ENCODE measurements around the gene BEND6. TPM values are rescaled to one million over a fixed set of nuclear protein-coding genes. Genes with fewer than 3 reads are reported as not detected.
A peak's percentile ranks its signal among the peaks of the same experiment; 100 is the strongest.
"Not testable (repeated sequence)": the region's sequence is repeated elsewhere in the genome, so short reads cannot be mapped to it uniquely, and the experiment has no call there.

BEND6 gene
- total RNA-seq, 4 donors from 2014 or later = 0.54 to 4.5 (median 3.6) TPM; not detected in 1

DNA sequence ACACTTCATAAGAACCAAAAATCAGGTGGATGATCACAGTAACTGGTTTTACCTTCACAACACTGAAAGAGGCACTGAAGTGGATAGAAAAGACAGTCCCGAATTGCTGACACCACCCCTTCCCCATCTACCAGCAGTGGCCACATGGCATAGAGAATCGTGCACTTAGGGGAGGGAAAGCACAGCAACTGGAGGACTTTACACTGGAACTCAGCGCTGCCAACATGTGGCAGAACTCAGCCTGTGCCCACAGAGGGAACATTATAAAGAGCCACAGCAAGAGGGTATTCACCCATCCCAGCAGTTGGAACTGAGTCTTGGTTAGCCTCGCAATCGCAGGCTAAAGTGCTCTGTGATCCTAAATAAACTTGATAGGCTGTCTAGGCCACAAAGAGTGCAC is 85.1 kb downstream of the BEND6 start:
- Histone ChIP-seq H3K4me1 (no peaks in the 10 kb centered on the region), H3K9me3 (no peaks in the 10 kb centered on the region), H3K27me3 (peaks cover 18% of the 10 kb centered on the region), H3K4me3 (no peak overlapping the region), H3K36me3 (no peaks in the 10 kb centered on the region), H3K27ac (no peak overlapping the region)
- TF ChIP-seq, protein P1, sequence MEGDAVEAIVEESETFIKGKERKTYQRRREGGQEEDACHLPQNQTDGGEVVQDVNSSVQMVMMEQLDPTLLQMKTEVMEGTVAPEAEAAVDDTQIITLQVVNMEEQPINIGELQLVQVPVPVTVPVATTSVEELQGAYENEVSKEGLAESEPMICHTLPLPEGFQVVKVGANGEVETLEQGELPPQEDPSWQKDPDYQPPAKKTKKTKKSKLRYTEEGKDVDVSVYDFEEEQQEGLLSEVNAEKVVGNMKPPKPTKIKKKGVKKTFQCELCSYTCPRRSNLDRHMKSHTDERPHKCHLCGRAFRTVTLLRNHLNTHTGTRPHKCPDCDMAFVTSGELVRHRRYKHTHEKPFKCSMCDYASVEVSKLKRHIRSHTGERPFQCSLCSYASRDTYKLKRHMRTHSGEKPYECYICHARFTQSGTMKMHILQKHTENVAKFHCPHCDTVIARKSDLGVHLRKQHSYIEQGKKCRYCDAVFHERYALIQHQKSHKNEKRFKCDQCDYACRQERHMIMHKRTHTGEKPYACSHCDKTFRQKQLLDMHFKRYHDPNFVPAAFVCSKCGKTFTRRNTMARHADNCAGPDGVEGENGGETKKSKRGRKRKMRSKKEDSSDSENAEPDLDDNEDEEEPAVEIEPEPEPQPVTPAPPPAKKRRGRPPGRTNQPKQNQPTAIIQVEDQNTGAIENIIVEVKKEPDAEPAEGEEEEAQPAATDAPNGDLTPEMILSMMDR (IDR thresholded peaks at IDR 0.05) = no peak
- TF ChIP-seq POLR2AphosphoS5 (IDR thresholded peaks at IDR 0.05) (no peak), EP300 (IDR thresholded peaks at IDR 0.05) (no peak), POLR2A (IDR thresholded peaks at IDR 0.05) (no peak)
- ATAC-seq = no peak
- 83% methylated on average over 1 of the region's 5 CpGs; no CpG with 5 or more reads in 1 of the 2 donors for WGBS, 2 donors (ENCODE audit: low coverage in 1 of 2)

DNA sequence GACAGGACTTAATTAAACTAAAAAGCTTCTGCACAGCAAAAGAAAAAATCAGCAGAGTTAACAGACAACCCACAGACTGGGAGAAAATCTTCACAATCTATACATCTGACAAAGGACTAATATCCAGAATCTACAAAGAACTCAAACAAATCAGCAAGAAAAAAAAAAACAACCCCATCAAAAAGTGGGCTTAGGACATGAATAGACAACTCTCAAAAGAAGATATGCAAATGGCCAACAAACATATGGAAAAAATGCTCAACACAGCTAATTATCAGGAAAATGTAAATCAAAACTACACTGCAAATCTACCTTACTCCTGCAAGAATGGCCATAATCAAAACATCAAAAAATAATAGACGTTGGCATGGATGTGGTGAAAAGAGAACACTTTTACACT is 89.2 kb downstream of the BEND6 start:
- WGBS, 2 donors (ENCODE audit: low coverage in 1 of 2) = 85 to 86% methylated on average over 1 of the region's 1 CpG
- Histone ChIP-seq H3K4me1 (peaks cover 4 to 13% (median 7%) of the 10 kb centered on the region in 3 donors), H3K27me3 (peaks cover 18% of the 10 kb centered on the region)
- H3K4me3 ChIP-seq, ATAC-seq, H3K9me3 ChIP-seq, H3K27ac ChIP-seq, H3K36me3 ChIP-seq: not testable (repeated sequence)

DNA sequence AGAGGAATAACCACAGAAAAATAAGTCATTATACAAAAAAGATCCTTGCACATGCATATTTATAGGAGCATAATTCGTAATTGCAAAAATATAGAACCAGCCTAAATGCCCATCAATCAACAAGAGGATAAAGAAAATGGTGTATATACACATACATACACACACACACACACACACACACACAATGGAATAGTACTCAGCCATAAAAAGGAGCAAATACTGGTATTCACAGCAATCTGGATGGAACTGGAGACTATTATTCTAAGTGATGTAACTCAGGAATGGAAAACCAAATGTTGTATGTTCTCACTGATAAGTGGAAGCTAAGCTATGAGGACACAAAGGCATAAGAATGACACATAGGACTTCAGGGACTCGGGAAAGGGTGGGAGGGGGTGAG is 89.7 kb downstream of the BEND6 start:
- Histone ChIP-seq H3K4me3 (no peak overlapping the region), H3K4me1 (peaks cover 7 to 17% (median 7%) of the 10 kb centered on the region in 3 donors), H3K36me3 (no peaks in the 10 kb centered on the region), H3K27ac (no peak overlapping the region), H3K27me3 (peaks cover 18% of the 10 kb centered on the region), H3K9me3 (no peaks in the 10 kb centered on the region)
- 94 to 96% methylated on average over 2 of the region's 2 CpGs for WGBS, 2 donors (ENCODE audit: low coverage in 1 of 2)
- ATAC-seq = no peak
- no peak for TF ChIP-seq POLR2AphosphoS5 (IDR thresholded peaks at IDR 0.05)
- TF ChIP-seq POLR2A (IDR thresholded peaks at IDR 0.05) = no peak
- TF ChIP-seq EP300 (IDR thresholded peaks at IDR 0.05) = no peak

DNA sequence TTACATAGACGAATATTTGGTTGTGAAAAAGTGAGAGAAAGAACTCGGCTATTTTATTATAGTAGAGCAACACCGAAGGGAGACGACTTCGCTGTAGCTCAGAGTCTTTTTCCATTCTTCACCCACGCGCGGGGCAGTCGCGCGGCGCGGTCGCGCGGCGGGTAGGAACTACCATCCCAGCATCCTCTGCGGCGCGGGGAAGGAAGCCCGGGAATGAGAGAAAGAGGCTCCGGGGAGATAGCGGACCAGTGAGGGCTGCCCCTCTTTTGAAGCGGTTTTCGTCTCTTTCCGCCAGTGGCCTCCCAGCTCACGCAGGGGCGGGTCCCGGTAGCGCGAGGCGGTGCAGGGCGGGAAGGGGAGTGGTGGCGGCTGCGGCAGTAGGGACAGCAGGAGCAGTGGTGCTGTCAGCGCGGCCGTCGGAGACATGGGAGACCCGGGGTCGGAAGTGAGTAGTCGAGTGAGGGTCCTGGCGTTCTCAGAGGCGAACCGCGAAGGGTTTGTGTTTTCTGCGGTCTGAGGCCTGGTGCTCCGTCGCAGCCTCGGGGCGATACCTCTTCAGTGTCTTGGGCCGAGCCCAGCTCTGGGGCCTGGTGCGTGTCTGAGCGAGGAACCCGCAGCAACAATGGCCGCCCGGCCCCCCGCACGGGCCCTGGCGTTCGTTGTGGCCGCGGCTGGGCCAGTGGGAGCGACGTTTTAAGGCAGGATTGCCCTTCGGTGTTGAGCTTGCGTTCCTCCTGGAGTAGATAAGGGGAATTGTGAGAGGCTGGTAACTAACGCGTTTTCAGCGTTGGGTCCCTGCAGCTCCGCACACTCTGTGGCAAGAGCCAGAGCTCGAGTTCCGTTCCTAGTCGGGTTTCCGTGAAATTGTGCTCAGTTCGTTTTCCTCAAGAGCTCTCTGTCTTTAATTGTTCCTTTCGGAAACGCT is 91.7 kb downstream of the BEND6 start, which contains the start of gene KIAA1586:
TSS of gene KIAA1586 (plus strand) at position 362 of the 925 bp plus-strand sequence. CDS start at position 425, 63 bp downstream.
- WGBS, 2 donors (ENCODE audit: low coverage in 1 of 2) = 0 to 6% methylated on average over 2 to 17 of the region's 78 CpGs
- Histone ChIP-seq H3K4me3 (peak within 1 kb of the TSS; percentile 38 to 56), H3K27ac (peak within 1 kb of the TSS in 3 of 4 donors; percentile 79 to 87 (median 79)), H3K36me3 (peaks cover 0 to 17% of the 10 kb centered on the region in 2 donors), H3K4me1 (peaks cover 7 to 27% (median 7%) of the 10 kb centered on the region in 3 donors)
- not testable (repeated sequence) for H3K9me3 ChIP-seq, H3K27me3 ChIP-seq
- TF ChIP-seq POLR2AphosphoS5 (IDR thresholded peaks at IDR 0.05) (peak; percentile 84), POLR2A (IDR thresholded peaks at IDR 0.05) (peak; percentile 61 to 74)
- TF ChIP-seq, protein P1 (IDR thresholded peaks at IDR 0.05) = peak in 1 of 4 experiments; percentile 22
- peak; percentile 99 for ATAC-seq

DNA sequence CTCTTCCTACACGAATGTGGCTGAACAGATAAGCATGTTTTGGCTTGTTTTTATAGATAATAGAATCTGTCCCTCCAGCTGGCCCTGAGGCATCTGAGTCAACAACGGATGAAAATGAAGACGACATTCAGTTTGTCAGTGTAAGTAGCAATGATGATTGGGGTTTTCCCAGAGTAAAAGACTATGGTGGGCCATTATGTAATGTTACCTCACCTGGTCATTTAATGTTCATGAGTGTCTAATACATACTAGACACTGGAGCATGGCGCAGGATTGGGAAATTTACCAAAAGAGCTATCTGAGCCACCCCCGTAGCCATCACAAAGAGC is 92.3 kb downstream of the BEND6 start:
- not testable (repeated sequence) for H3K4me3 ChIP-seq, H3K27me3 ChIP-seq, H3K27ac ChIP-seq, ATAC-seq, H3K9me3 ChIP-seq
- no CpG with 5 or more reads among the region's 5 CpGs for WGBS, 2 donors (ENCODE audit: low coverage in 1 of 2)
- H3K4me1 ChIP-seq = peaks cover 7 to 27% (median 7%) of the 10 kb centered on the region in 3 donors
- peaks cover 0 to 22% of the 10 kb centered on the region in 2 donors for H3K36me3 ChIP-seq

DNA sequence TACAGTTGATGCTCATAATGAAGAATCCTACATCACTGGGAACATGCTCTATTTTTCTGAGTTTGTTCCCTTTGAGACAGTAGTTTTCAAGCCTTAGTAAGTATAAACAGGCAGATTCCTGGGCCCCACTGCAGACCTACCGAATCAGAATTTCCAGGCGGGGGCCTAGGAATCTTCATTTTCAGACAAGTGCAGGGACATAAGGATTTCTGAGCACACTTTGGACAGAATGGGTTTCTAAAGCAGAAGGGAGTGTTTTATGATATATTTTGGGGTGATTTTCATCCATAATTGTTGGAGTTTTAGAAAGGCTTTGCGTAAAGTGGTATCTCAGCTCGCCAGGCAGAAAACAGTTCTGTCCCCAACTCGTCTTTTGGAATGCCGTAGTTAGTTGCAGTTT is 93.0 kb downstream of the BEND6 start:
- H3K9me3 ChIP-seq, ATAC-seq, H3K4me3 ChIP-seq, H3K27me3 ChIP-seq: not testable (repeated sequence)
- peak overlapping the region in 1 of 4 donors; percentile 9 for H3K27ac ChIP-seq
- peaks cover 7 to 27% (median 7%) of the 10 kb centered on the region in 3 donors for H3K4me1 ChIP-seq
- H3K36me3 ChIP-seq = peaks cover 0 to 26% of the 10 kb centered on the region in 2 donors
- WGBS, 2 donors (ENCODE audit: low coverage in 1 of 2) = 82 to 89% methylated on average over 3 to 4 of the region's 6 CpGs

DNA sequence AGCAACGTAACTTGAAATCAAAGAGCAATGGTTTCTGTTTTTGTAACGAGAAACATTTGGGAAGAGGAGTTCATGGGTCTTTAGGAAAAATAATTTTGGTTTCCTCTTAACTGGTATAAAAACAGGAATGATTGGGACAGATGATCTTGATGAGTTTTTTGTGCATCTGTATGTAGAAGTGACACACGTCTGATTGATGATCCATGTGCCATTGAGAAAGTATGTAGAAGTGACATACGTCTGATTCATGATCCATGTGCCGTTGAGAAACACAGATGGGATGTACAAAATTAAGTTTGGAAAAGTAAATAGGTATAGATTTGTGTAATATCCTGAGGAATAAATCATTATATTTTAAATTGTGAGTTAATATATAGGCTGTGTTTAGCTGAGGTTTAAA is 93.7 kb downstream of the BEND6 start:
- peaks cover 2 to 33% of the 10 kb centered on the region in 2 donors for H3K36me3 ChIP-seq
- TF ChIP-seq, protein P1 (IDR thresholded peaks at IDR 0.05) = no peak
- TF ChIP-seq POLR2AphosphoS5 (IDR thresholded peaks at IDR 0.05) (no peak), EP300 (IDR thresholded peaks at IDR 0.05) (no peak), POLR2A (IDR thresholded peaks at IDR 0.05) (no peak)
- no peaks in the 10 kb centered on the region for H3K27me3 ChIP-seq

More for the DNA sequence above, 93.7 kb downstream of the BEND6 start:
- Histone ChIP-seq H3K4me3 (no peak overlapping the region), H3K4me1 (peaks cover 7 to 27% (median 7%) of the 10 kb centered on the region in 3 donors), H3K27ac (no peak overlapping the region), H3K9me3 (no peaks in the 10 kb centered on the region)
- 73 to 76% methylated on average over 5 of the region's 5 CpGs for WGBS, 2 donors (ENCODE audit: low coverage in 1 of 2)
- ATAC-seq = no peak
